Measurements from ENCODE around the gene GPR17.

Gene GPR17

DNA sequence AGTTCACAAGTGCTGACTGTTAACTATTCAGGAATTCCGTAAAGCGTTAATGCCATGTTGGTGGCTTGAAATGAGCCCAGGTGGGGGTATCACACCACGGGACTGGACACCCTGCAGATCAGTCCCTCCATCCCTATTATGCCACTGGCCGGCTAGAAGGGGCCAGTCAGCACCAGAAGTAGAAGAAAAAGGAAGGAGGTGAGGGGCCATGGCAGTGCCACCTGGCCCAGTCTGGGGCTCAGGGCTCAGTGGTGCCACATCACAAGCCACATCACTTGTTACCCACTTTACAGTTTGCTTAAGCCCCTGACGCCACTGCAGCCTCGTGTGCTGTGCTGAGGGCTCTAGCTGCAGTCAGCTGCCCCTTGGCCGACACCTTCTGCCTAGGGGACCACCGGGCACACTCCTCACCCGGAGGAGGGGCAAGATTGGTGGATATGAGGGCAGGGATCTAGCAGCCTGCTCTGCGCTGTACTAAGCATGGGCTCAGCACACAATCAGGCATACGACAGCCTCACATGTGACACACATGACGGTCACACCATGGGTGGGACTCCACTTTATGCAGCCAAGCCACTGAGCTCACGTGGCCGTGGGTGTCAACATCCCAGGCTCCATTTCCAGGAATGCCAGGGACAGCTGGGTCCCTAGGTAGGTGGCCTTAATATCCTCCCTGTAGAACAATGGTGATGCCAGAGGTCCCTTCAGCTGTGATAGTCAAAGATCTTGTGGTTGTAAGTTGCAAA is 25.8 kb downstream of the GPR17 start:
- H3K4me3 ChIP-seq (ENCODE audit: insufficient read depth, low read length, poor library complexity, severe bottlenecking) = no peak overlapping the region
- TF ChIP-seq EZH2phosphoT487 (conservative IDR thresholded peaks at IDR 0.05; ENCODE audit: low read length) = no peak
- no peak overlapping the region for H3K4me2 ChIP-seq (ENCODE audit: low read depth, low read length, poor library complexity, severe bottlenecking)
- H3K36me3 ChIP-seq (ENCODE audit: low read length) = no peaks in the 10 kb centered on the region
- no peak overlapping the region for H3K27ac ChIP-seq (ENCODE audit: low read depth, low read length)
- H3F3A ChIP-seq (ENCODE audit: insufficient read depth) = no peaks in the 10 kb centered on the region
- no peaks in the 10 kb centered on the region for H3K9me2 ChIP-seq (replicated peaks; ENCODE audit: insufficient read depth, low read length)
- no peaks in the 10 kb centered on the region for H3K27me3 ChIP-seq (ENCODE audit: low read length)
- no peaks in the 10 kb centered on the region for H4K20me1 ChIP-seq (ENCODE audit: low read depth, low read length)
- H3K9ac ChIP-seq (ENCODE audit: low read length) = no peak overlapping the region
- H3K79me2 ChIP-seq (ENCODE audit: insufficient read depth, low read length) = no peaks in the 10 kb centered on the region
- H2AFZ ChIP-seq (ENCODE audit: low read depth, low read length, severe bottlenecking) = no peak overlapping the region
- H3K9me3 ChIP-seq (ENCODE audit: insufficient read depth, low read length) = no peaks in the 10 kb centered on the region

DNA sequence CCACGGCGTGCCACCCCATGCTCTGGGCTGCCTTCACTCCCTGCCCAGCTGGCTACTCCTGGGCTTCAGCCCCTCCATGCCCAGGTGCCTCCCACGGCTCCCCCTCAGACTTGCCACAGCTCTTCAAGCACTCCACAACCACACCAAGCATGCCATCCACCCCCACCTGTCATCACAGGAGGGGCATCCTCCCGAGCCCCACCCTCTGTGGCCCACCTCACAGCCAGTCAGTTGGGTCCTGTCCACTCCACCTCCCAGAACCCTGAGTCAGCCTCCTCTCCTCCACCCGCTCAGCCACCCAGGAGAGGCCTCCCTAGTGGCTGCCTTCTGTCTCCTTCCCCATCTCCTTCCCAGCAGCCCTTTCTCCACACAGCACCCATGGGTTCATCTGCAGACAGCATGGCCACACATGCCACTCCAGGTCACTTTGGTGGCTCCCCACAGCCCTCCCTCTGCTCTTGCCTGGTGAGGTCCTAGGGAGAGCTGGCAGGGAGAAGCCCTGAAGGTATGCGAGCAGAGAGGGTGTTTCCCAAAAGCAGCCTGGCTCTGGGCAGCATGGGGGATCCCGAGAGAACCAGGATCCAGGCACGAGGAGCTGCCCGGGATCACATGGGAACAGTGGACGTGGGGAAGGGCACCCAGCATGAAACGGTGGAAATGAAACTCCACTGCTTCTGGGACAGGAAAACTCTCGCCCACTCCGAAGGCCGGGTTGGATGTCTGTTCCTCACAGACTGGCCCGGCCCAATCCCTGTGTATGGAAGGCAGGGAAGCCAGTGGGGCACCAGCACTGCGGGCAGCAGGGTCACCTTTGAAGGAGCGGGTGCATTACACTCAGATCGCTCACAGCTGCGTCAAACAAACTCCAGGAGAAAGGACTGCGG is 26.6 kb downstream of the GPR17 start:
- Histone ChIP-seq H3K9ac (ENCODE audit: low read length) (no peak overlapping the region), H3K27me3 (ENCODE audit: low read length) (no peaks in the 10 kb centered on the region)

GRCh38 chr2:127673291-127674069 is 27.5 kb downstream of the GPR17 start:
- H3K27ac ChIP-seq (ENCODE audit: low read depth, low read length) = no peak overlapping the region
- H3K9ac ChIP-seq (ENCODE audit: low read length) = no peak overlapping the region
- H3F3A ChIP-seq (ENCODE audit: insufficient read depth) = no peaks in the 10 kb centered on the region
- H4K20me1 ChIP-seq (ENCODE audit: low read depth, low read length) = no peaks in the 10 kb centered on the region
- H3K4me3 ChIP-seq (ENCODE audit: insufficient read depth, low read length, poor library complexity, severe bottlenecking) = no peak overlapping the region
- H2AFZ ChIP-seq (ENCODE audit: low read depth, low read length, severe bottlenecking) = no peak overlapping the region
- H3K9me2 ChIP-seq (replicated peaks; ENCODE audit: insufficient read depth, low read length) = no peaks in the 10 kb centered on the region
- TF ChIP-seq CTCF (IDR thresholded peaks at IDR 0.05; ENCODE audit: insufficient read depth, low read length, poor library complexity, severe bottlenecking) (no peak), EZH2phosphoT487 (conservative IDR thresholded peaks at IDR 0.05; ENCODE audit: low read length) (no peak)
- H3K9me3 ChIP-seq (ENCODE audit: insufficient read depth, low read length) = no peaks in the 10 kb centered on the region
- no peaks in the 10 kb centered on the region for H3K79me2 ChIP-seq (ENCODE audit: insufficient read depth, low read length)
- no peaks in the 10 kb centered on the region for H3K27me3 ChIP-seq (ENCODE audit: low read length)
- H3K36me3 ChIP-seq (ENCODE audit: low read length) = no peaks in the 10 kb centered on the region
- no peak overlapping the region for H3K4me2 ChIP-seq (ENCODE audit: low read depth, low read length, poor library complexity, severe bottlenecking)

More for the DNA sequence above, 26.6 kb downstream of the GPR17 start:
- Histone ChIP-seq H3K9me3 (ENCODE audit: insufficient read depth, low read length) (no peaks in the 10 kb centered on the region), H2AFZ (ENCODE audit: low read depth, low read length, severe bottlenecking) (no peak overlapping the region), H3K79me2 (ENCODE audit: insufficient read depth, low read length) (no peaks in the 10 kb centered on the region), H3K4me3 (ENCODE audit: insufficient read depth, low read length, poor library complexity, severe bottlenecking) (no peak overlapping the region), H3K36me3 (ENCODE audit: low read length) (no peaks in the 10 kb centered on the region), H4K20me1 (ENCODE audit: low read depth, low read length) (no peaks in the 10 kb centered on the region), H3F3A (ENCODE audit: insufficient read depth) (no peaks in the 10 kb centered on the region), H3K27ac (ENCODE audit: low read depth, low read length) (no peak overlapping the region), H3K9me2 (replicated peaks; ENCODE audit: insufficient read depth, low read length) (no peaks in the 10 kb centered on the region), H3K4me2 (ENCODE audit: low read depth, low read length, poor library complexity, severe bottlenecking) (no peak overlapping the region)
- TF ChIP-seq CTCF (IDR thresholded peaks at IDR 0.05; ENCODE audit: insufficient read depth, low read length, poor library complexity, severe bottlenecking) (no peak), EZH2phosphoT487 (conservative IDR thresholded peaks at IDR 0.05; ENCODE audit: low read length) (no peak)

Data from SU-DHL-6 (cell line).